ENCODE results near the gene FANCC. TPM values are rescaled to one million over a fixed set of nuclear protein-coding genes. Genes with fewer than 3 reads are reported as not detected.

Gene FANCC
- total and polyA plus RNA-seq, 2 of the 8 experiments (the other 6 are each of a cell fraction or from before 2014, with no cell fraction given): 7.8 to 15.2 TPM

GRCh38 chr9:95095641-95096355 lies 221.7 kb downstream of the FANCC start:
- no peak overlapping the region for H4K8ac ChIP-seq (ENCODE audit: extremely low read depth, insufficient read depth, low read length)
- no peaks in the 10 kb centered on the region for H4K20me1 ChIP-seq (replicated peaks in 1 of 2; ENCODE audit: control insufficient read depth in 1 of 2, insufficient read depth in 2 of 2, low read length in 2 of 2)
- H2BK15ac ChIP-seq (ENCODE audit: low read length): no peak overlapping the region
- no peak overlapping the region for H3K27ac ChIP-seq (ENCODE audit: low read depth, low read length)
- no peaks in the 10 kb centered on the region for H3K79me1 ChIP-seq (ENCODE audit: low read depth, low read length)
- H3K56ac ChIP-seq (replicated peaks; ENCODE audit: insufficient read length, low read depth, low read length): no peak overlapping the region
- TF ChIP-seq TEAD4 (IDR thresholded peaks at IDR 0.05; ENCODE audit: low read depth, low read length): no peak
- no peak for TF ChIP-seq MAX (IDR thresholded peaks at IDR 0.05)
- POLR2A ChIA-PET (ENCODE audit: partially characterized antibody): interaction anchor here (0.9 to 1.1 kb wide), 2 partner anchors 39 to 43 kb away, joined by 3 to 4 read pairs; no protein-coding TSS in a partner anchor
- H3K14ac ChIP-seq (ENCODE audit: insufficient read length): no peak overlapping the region
- no peak overlapping the region for H2AK5ac ChIP-seq (ENCODE audit: low read depth, low read length)
- no peak overlapping the region for H3K4me2 ChIP-seq (ENCODE audit: insufficient read depth in 1 of 2, low read depth in 2 of 2, low read length in 2 of 2)
- CTCF ChIA-PET (ENCODE audit: partially characterized antibody): interaction anchor here (0.9 to 13.8 kb wide), 13 partner anchors 10 to 415 kb away, joined by 3 to 209 read pairs (median 3); no protein-coding TSS in a partner anchor
- no peak overlapping the region for H3K23ac ChIP-seq (ENCODE audit: insufficient read length)
- H3K4me3 ChIP-seq (ENCODE audit: extremely low read depth in 1 of 4, insufficient read depth in 2 of 4, low read depth in 3 of 4, low read length in 4 of 4): no peak overlapping the region
- H3K4me1 ChIP-seq (replicated peaks in 1 of 4; ENCODE audit: control insufficient read depth in 3 of 4, insufficient read depth in 4 of 4, low read length in 3 of 4): peaks cover 0 to 12% (median 7%) of the 10 kb centered on the region in 4 experiments
- no peak overlapping the region for H3K4ac ChIP-seq (replicated peaks; ENCODE audit: insufficient read length, low read depth, low read length)
- H3K23me2 ChIP-seq (ENCODE audit: low read depth, low read length): peaks cover 2% of the 10 kb centered on the region; the same call in 1 of the 2 replicates
- no peaks in the 10 kb centered on the region for H3K27me3 ChIP-seq (replicated peaks in 1 of 4; ENCODE audit: control insufficient read depth in 3 of 4, extremely low read depth in 1 of 4, insufficient read depth in 3 of 4, low read length in 3 of 4)
- H2BK5ac ChIP-seq (ENCODE audit: low read depth, low read length): no peak overlapping the region
- no peak overlapping the region for H3K18ac ChIP-seq (ENCODE audit: extremely low read depth, low read length)
- H2BK12ac ChIP-seq (ENCODE audit: low read depth, low read length): no peak overlapping the region
- no peak for DNase-seq (ENCODE audit: low read depth in 1 of 2, low spot score in 2 of 2)
- H4K91ac ChIP-seq (replicated peaks; ENCODE audit: insufficient read length, low read length): no peak overlapping the region
- no peak overlapping the region for H2BK20ac ChIP-seq (ENCODE audit: low read length)
- H3K36me3 ChIP-seq (ENCODE audit: control insufficient read depth in 2 of 4, insufficient read depth in 4 of 4, low read length in 3 of 4): no peaks in the 10 kb centered on the region
- H2BK120ac ChIP-seq (replicated peaks; ENCODE audit: low read depth, low read length): no peak overlapping the region
- FAIRE-seq: no peak
- no peaks in the 10 kb centered on the region for H3K9me3 ChIP-seq (ENCODE audit: insufficient read depth in 2 of 2, low read depth in 1 of 2, low read length in 1 of 2)
- no peak overlapping the region for H2AFZ ChIP-seq (ENCODE audit: low read length)
- H4K5ac ChIP-seq (ENCODE audit: insufficient read length, low read depth, low read length): no peak overlapping the region
- no peak overlapping the region for H3K9ac ChIP-seq (replicated peaks in 1 of 4; ENCODE audit: extremely low read depth in 1 of 4, low read depth in 3 of 4, low read length in 3 of 4)
- no peaks in the 10 kb centered on the region for H3K79me2 ChIP-seq (ENCODE audit: control insufficient read depth in 1 of 2, insufficient read depth in 2 of 2, low read length in 2 of 2)
- WGBS, 2 experiments (ENCODE audit: extremely low coverage in 1 of 2, insufficient coverage in 1 of 2, insufficient read length in 1 of 2, insufficient replicate concordance in 2 of 2, low coverage in 1 of 2, low lambda C conversion rate in 2 of 2, missing lambda C conversion rate in 1 of 2): 81% methylated on average over 19 of the region's 22 CpGs; no CpG with 5 or more reads in 1 of the 2 experiments
